ENCODE results near the gene ANKRD53.

GRCh38 chr2:70974592-70974991, 3.8 kb upstream of the ANKRD53 start:
- TF ChIP-seq CTCF (IDR thresholded peaks at IDR 0.05) (no peak), SMC3 (IDR thresholded peaks at IDR 0.05; ENCODE audit: low read depth, low read length) (no peak), FOSL2 (IDR thresholded peaks at IDR 0.05; ENCODE audit: borderline replicate concordance, low read depth) (no peak), EZH2phosphoT487 (IDR thresholded peaks at IDR 0.05; ENCODE audit: borderline replicate concordance, low read depth) (no peak), GATA2 (CRISPR knock-in tag; IDR thresholded peaks at IDR 0.05) (no peak), REST (IDR thresholded peaks at IDR 0.05; ENCODE audit: low read depth, low read length) (no peak), POLR2AphosphoS5 (IDR thresholded peaks at IDR 0.05; ENCODE audit: low read depth, low read length) (no peak), EP300 (IDR thresholded peaks at IDR 0.05; ENCODE audit: borderline replicate concordance in 1 of 2, low read depth in 1 of 2, low read length in 1 of 2) (no peak), FOXM1 (IDR thresholded peaks at IDR 0.05; ENCODE audit: low read depth) (no peak)
- TF ChIP-seq, protein P1, sequence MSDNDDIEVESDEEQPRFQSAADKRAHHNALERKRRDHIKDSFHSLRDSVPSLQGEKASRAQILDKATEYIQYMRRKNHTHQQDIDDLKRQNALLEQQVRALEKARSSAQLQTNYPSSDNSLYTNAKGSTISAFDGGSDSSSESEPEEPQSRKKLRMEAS (IDR thresholded peaks at IDR 0.05; ENCODE audit: low read depth) = no peak
- TF ChIP-seq, protein P2, sequence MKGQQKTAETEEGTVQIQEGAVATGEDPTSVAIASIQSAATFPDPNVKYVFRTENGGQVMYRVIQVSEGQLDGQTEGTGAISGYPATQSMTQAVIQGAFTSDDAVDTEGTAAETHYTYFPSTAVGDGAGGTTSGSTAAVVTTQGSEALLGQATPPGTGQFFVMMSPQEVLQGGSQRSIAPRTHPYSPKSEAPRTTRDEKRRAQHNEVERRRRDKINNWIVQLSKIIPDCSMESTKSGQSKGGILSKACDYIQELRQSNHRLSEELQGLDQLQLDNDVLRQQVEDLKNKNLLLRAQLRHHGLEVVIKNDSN (IDR thresholded peaks at IDR 0.05; ENCODE audit: borderline replicate concordance, low read depth) = no peak
